IMR-90 (cell line): ENCODE measurements around the gene SYCP3.

Experiments used
- CEBPB ChIP-seq: IDR thresholded peaks from 2 replicates; pipeline ENCODE4 v1.6.1; 2012; ENCODE audit warnings: low read depth, low read length, improper control_type of control experiment
- CTCF ChIP-seq: conservative IDR thresholded peaks from 2 replicates; pipeline ENCODE4 v1.5.1; 2012; ENCODE audit warnings: mild to moderate bottlenecking, low read depth, low read length, improper control_type of control experiment
- POLR2A ChIP-seq: IDR thresholded peaks from 2 replicates; pipeline ENCODE4 v1.6.1; 2012; ENCODE audit warnings: mild to moderate bottlenecking, low read depth, low read length

GRCh38 chr12:101707131-101707782, 32.0 kb downstream of the SYCP3 start:
- TF ChIP-seq CTCF, result no peak
- no peak for TF ChIP-seq POLR2A
- TF ChIP-seq CEBPB, result no peak
